MM.1S (cell line): ENCODE data around the gene NMRK1.

Experiments used
- DNase-seq: peaks from one replicate; pipeline ENCODE4 v3.0.0-alpha.2; 2015
- H2AFZ ChIP-seq: fragments of 300-600 bp; sonication (generic); 2 replicates; pipeline ENCODE4 v1.6.0; 2016; ENCODE audit warnings: antibody characterized with exemption, low read length
- H3F3A ChIP-seq: fragments of 300-600 bp; sonication (generic); 2 replicates; pipeline ENCODE4 v1.6.1; 2016; ENCODE audit warnings: mild to moderate bottlenecking, antibody characterized with exemption, low read length, moderate library complexity, mixed read lengths; ENCODE audit not compliant: insufficient read depth
- H3K27ac ChIP-seq: fragments of 300-600 bp; sonication (generic); 2 replicates; pipeline ENCODE4 v1.5.1; 2016; ENCODE audit warnings: mild to moderate bottlenecking, low read length
- H3K27me3 ChIP-seq: fragments of 300-600 bp; sonication (generic); replicated peaks from 2 replicates; pipeline ENCODE4 v1.6.0; 2016; ENCODE audit warnings: low read length; ENCODE audit not compliant: insufficient read depth
- H3K36me3 ChIP-seq: fragments of 300-600 bp; sonication (generic); replicated peaks from 2 replicates; pipeline ENCODE4 v1.6.1; 2016; ENCODE audit warnings: mild to moderate bottlenecking, low read length, mixed read lengths; ENCODE audit not compliant: insufficient read depth
- H3K4me1 ChIP-seq: fragments of 300-600 bp; sonication (generic); 2 replicates; pipeline ENCODE4 v1.6.1; 2016; ENCODE audit warnings: low read length, mixed read lengths
- H3K4me2 ChIP-seq: fragments of 300-600 bp; sonication (generic); 2 replicates; pipeline ENCODE4 v1.6.0; 2016; ENCODE audit warnings: low read depth, low read length
- H3K4me3 ChIP-seq: fragments of 300-600 bp; sonication (generic); 2 replicates; pipeline ENCODE4 v1.5.1; 2016; ENCODE audit warnings: low read length, mixed read lengths
- H3K79me2 ChIP-seq: fragments of 300-600 bp; sonication (generic); 2 replicates; pipeline ENCODE4 v1.6.1; 2016; ENCODE audit warnings: mixed run types, low read length, mixed read lengths
- H3K9ac ChIP-seq: fragments of 300-600 bp; sonication (generic); 2 replicates; pipeline ENCODE4 v1.6.1; 2016; ENCODE audit warnings: low read length, mixed read lengths
- H3K9me2 ChIP-seq: fragments of 300-600 bp; sonication (generic); replicated peaks from 2 replicates; pipeline ENCODE4 v1.6.1; 2016; ENCODE audit warnings: mild to moderate bottlenecking, low read length, mixed read lengths; ENCODE audit not compliant: insufficient read depth
- H3K9me3 ChIP-seq: fragments of 300-600 bp; sonication (generic); replicated peaks from 2 replicates; pipeline ENCODE4 v1.6.1; 2016; ENCODE audit warnings: mild to moderate bottlenecking, low read length, mixed read lengths; ENCODE audit not compliant: insufficient read depth
- H4K20me1 ChIP-seq: fragments of 300-600 bp; sonication (generic); 2 replicates; pipeline ENCODE4 v1.6.1; 2016; ENCODE audit warnings: mild to moderate bottlenecking, low read length, moderate library complexity, mixed read lengths; ENCODE audit not compliant: insufficient read depth
- EZH2 ChIP-seq: fragments of 300-600 bp; sonication (generic); optimal IDR thresholded peaks from 2 replicates; pipeline ENCODE3; 2017; ENCODE audit warnings: low read depth, mild to moderate bottlenecking, antibody characterized with exemption, low read length, mixed read lengths
- EZH2phosphoT487 ChIP-seq: fragments of 300-600 bp; sonication (generic); IDR thresholded peaks from 2 replicates; pipeline ENCODE4 v1.6.1; 2018; ENCODE audit warnings: antibody characterized with exemption, low read length
- TF ChIP-seq, protein P1 (sequence below): fragments of 300-600 bp; sonication (generic); IDR thresholded peaks from 2 replicates; pipeline ENCODE4 v1.5.1; 2016; ENCODE audit warnings: antibody characterized with exemption, low read length, mixed read lengths

NMRK1 gene

DNA sequence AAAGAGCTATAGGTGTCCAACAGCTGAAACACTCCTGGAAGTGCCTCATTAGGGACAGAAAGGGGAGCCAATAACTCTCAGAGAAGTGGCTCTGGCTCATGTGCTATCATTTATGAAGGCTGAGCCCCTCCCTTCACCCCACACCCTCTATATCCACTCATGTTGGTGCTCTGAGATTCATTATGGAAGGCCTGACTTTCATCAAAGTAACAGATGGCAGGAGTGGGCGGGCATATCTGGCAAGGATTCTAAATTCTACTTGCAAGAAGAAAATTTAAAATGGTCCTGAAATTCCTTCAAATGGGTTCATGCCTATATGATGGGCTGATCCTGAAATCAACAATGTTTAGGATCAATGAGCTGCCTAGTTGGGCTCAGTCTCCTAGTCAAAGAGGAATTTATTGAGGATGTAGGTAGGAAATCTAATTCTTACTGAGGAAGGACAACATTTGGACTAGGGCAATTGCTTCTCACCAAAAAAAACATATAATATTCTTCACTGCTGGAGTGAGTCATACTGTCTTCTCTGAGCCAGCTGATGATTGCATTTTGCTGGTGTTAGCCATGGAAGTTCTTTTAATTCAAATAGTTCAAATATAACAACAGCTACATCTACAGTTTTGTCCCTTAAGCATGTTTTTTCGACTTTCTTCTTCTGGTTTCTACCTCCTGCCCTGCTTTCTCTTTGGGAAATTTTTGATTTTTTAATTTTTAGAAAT, 23.5 kb downstream of the NMRK1 start:
- no peak overlapping the region for H3K27ac ChIP-seq
- H3K4me1 ChIP-seq, result no peaks in the 10 kb centered on the region
- H3K4me3 ChIP-seq, result no peak overlapping the region
- no peaks in the 10 kb centered on the region for H3K9me3 ChIP-seq
- H3K9ac ChIP-seq, result no peak overlapping the region
- H2AFZ ChIP-seq, result no peak overlapping the region
- no peaks in the 10 kb centered on the region for H3K9me2 ChIP-seq
- no peaks in the 10 kb centered on the region for H3K79me2 ChIP-seq
- no peak for DNase-seq
- no peaks in the 10 kb centered on the region for H4K20me1 ChIP-seq
- no peaks in the 10 kb centered on the region for H3K27me3 ChIP-seq
- H3F3A ChIP-seq, result no peaks in the 10 kb centered on the region
- TF ChIP-seq EZH2, result no peak
- TF ChIP-seq, protein P1, sequence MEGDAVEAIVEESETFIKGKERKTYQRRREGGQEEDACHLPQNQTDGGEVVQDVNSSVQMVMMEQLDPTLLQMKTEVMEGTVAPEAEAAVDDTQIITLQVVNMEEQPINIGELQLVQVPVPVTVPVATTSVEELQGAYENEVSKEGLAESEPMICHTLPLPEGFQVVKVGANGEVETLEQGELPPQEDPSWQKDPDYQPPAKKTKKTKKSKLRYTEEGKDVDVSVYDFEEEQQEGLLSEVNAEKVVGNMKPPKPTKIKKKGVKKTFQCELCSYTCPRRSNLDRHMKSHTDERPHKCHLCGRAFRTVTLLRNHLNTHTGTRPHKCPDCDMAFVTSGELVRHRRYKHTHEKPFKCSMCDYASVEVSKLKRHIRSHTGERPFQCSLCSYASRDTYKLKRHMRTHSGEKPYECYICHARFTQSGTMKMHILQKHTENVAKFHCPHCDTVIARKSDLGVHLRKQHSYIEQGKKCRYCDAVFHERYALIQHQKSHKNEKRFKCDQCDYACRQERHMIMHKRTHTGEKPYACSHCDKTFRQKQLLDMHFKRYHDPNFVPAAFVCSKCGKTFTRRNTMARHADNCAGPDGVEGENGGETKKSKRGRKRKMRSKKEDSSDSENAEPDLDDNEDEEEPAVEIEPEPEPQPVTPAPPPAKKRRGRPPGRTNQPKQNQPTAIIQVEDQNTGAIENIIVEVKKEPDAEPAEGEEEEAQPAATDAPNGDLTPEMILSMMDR, result no peak
- no peak for TF ChIP-seq EZH2phosphoT487
- no peaks in the 10 kb centered on the region; the same call in 1 of the 2 replicates for H3K36me3 ChIP-seq
- no peak overlapping the region for H3K4me2 ChIP-seq

DNA sequence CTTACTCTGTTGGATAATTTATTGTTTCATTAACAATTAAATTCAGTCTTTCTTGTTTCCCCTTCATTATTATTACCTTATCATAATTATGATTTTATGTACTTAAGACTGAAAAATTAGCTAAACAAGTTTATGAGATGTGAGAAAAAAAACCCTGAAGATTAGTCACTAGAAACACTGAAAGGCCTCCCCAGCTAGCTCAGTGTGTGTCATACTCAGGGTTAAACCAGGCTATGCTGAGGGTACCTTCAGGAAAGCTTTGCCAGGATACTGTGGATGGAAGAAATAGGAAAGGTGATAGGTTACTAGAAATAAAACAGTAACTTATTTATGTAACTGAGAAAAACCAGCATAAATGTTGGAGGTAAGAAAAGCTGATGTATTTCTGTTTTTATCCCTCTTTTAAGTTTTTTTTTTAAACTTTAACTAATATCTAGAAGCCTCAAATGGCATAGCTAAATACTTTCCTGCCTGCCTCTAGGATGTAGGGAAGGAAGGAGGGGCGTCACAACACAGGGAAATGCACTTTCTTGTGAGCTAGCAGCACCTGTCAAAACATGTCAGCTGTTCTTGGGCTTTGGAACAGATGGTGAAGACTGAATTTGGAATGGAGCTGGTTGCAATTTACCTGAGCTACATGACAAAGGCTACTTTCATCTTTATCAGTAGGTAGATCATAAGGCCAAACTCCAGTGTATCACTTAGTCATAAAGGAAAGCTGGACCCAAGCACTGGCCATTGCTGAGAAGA, 24.2 kb downstream of the NMRK1 start:
- H3F3A ChIP-seq, result no peaks in the 10 kb centered on the region
- H4K20me1 ChIP-seq, result no peaks in the 10 kb centered on the region
- H3K27me3 ChIP-seq, result no peaks in the 10 kb centered on the region
- H3K4me3 ChIP-seq, result no peak overlapping the region
- no peak overlapping the region for H3K4me2 ChIP-seq
- no peaks in the 10 kb centered on the region for H3K9me2 ChIP-seq
- DNase-seq, result no peak
- H3K79me2 ChIP-seq, result no peaks in the 10 kb centered on the region
- no peaks in the 10 kb centered on the region for H3K4me1 ChIP-seq
- H2AFZ ChIP-seq, result no peak overlapping the region
- H3K9me3 ChIP-seq, result no peaks in the 10 kb centered on the region
- H3K27ac ChIP-seq, result no peak overlapping the region
- no peaks in the 10 kb centered on the region; the same call in 1 of the 2 replicates for H3K36me3 ChIP-seq
- no peak for TF ChIP-seq EZH2
- TF ChIP-seq, protein P1, result no peak
- no peak for TF ChIP-seq EZH2phosphoT487
- no peak overlapping the region for H3K9ac ChIP-seq

DNA sequence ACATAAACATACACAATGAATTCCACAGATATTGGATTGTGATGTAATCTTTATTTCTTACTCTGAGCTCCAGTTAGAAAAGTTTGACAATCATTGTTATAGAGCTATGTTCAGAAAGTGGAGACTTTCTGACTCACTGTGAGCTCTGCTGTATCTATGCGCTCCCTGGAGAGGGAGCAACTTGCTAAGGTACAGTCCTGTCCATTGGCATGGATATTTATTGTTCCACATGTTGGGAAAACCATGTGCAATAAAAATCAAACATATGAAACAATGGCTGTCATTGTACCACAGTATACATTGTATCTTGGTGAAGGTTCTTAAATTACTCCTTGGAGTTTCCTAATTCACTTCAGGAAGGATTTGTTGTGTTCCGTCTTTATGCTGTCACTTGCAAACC, 26.8 kb downstream of the NMRK1 start:
- Histone ChIP-seq H3K27me3 (no peaks in the 10 kb centered on the region), H3K4me1 (no peaks in the 10 kb centered on the region), H2AFZ (no peak overlapping the region), H3K4me2 (no peak overlapping the region), H3K79me2 (no peaks in the 10 kb centered on the region), H3K9me3 (no peaks in the 10 kb centered on the region), H3K9me2 (no peaks in the 10 kb centered on the region), H4K20me1 (no peaks in the 10 kb centered on the region), H3K36me3 (no peaks in the 10 kb centered on the region; the same call in 1 of the 2 replicates), H3F3A (no peaks in the 10 kb centered on the region), H3K9ac (no peak overlapping the region), H3K4me3 (no peak overlapping the region), H3K27ac (no peak overlapping the region)
- TF ChIP-seq, protein P1, result no peak
- TF ChIP-seq EZH2phosphoT487 (no peak), EZH2 (no peak)
- no peak for DNase-seq
